ENCODE data around the gene GTSE1. TPM values are rescaled to one million over a fixed set of nuclear protein-coding genes. Genes with fewer than 3 reads are reported as not detected.

The GTSE1 gene
- total RNA-seq, 3 donors from 2014 or later = 0.29 to 0.48 TPM; not detected in 1

- intact Hi-C loops (cut with DNase I; ENCODE audit: low total_unique reads) = no loop called here
- TF ChIP-seq POLR2A (IDR thresholded peaks at IDR 0.05) (no peak), CTCF (IDR thresholded peaks at IDR 0.05) (no peak), POLR2AphosphoS5 (IDR thresholded peaks at IDR 0.05) (no peak)
- Histone ChIP-seq H3K4me3 (no peak overlapping the region), H3K27me3 (no peaks in the 10 kb centered on the region), H3K36me3 (no peaks in the 10 kb centered on the region), H3K27ac (no peak overlapping the region), H3K4me1 (no peaks in the 10 kb centered on the region), H3K9me3 (no peaks in the 10 kb centered on the region)
- DNase-seq (ENCODE audit: low spot score in 2 of 2) = no peak
These were observed 32.1 kb downstream of the GTSE1 start for GRCh38 chr22:46328797-46329196.

GRCh38 chr22:46329616-46330015, 32.9 kb downstream of the GTSE1 start:
- no peaks in the 10 kb centered on the region for H3K27me3 ChIP-seq
- TF ChIP-seq CTCF (IDR thresholded peaks at IDR 0.05) (no peak), POLR2A (IDR thresholded peaks at IDR 0.05) (no peak), POLR2AphosphoS5 (IDR thresholded peaks at IDR 0.05) (no peak)
- H3K4me3 ChIP-seq = no peak overlapping the region
- intact Hi-C loops (cut with DNase I; ENCODE audit: low total_unique reads) = no loop called here
- H3K27ac ChIP-seq = no peak overlapping the region
- no peaks in the 10 kb centered on the region for H3K4me1 ChIP-seq
- no peak for DNase-seq (ENCODE audit: low spot score in 2 of 2)
- no peaks in the 10 kb centered on the region for H3K9me3 ChIP-seq
- H3K36me3 ChIP-seq = no peaks in the 10 kb centered on the region

- intact Hi-C loops (cut with DNase I; ENCODE audit: low total_unique reads) = no loop called here
- H3K27ac ChIP-seq = no peak overlapping the region
- TF ChIP-seq POLR2A (IDR thresholded peaks at IDR 0.05) = no peak
- no peak for TF ChIP-seq POLR2AphosphoS5 (IDR thresholded peaks at IDR 0.05)
- no peak for TF ChIP-seq CTCF (IDR thresholded peaks at IDR 0.05)
- no peaks in the 10 kb centered on the region for H3K4me1 ChIP-seq
- no peak overlapping the region for H3K4me3 ChIP-seq
- no peaks in the 10 kb centered on the region for H3K9me3 ChIP-seq
- no peaks in the 10 kb centered on the region for H3K27me3 ChIP-seq
- no peaks in the 10 kb centered on the region for H3K36me3 ChIP-seq
- no peak for DNase-seq (ENCODE audit: low spot score in 2 of 2)
These were observed 33.8 kb downstream of the GTSE1 start for GRCh38 chr22:46330426-46330825.

- Histone ChIP-seq H3K27ac (no peak overlapping the region), H3K9me3 (no peaks in the 10 kb centered on the region), H3K4me1 (peaks cover 0 to 2% of the 10 kb centered on the region in 2 donors), H3K4me3 (no peak overlapping the region), H3K27me3 (no peaks in the 10 kb centered on the region), H3K36me3 (no peaks in the 10 kb centered on the region)
- no peak for TF ChIP-seq POLR2AphosphoS5 (IDR thresholded peaks at IDR 0.05)
- TF ChIP-seq POLR2A (IDR thresholded peaks at IDR 0.05) = no peak
- no peak for TF ChIP-seq CTCF (IDR thresholded peaks at IDR 0.05)
- intact Hi-C loops (cut with DNase I; ENCODE audit: low total_unique reads) = no loop called here
- DNase-seq (ENCODE audit: low spot score in 2 of 2) = no peak
These were observed 34.8 kb downstream of the GTSE1 start for GRCh38 chr22:46331496-46331895.

- peak within 1 kb of the TSS; percentile 92 to 99 (median 93) for H3K4me3 ChIP-seq
- DNase-seq (ENCODE audit: low spot score in 2 of 2) = peak; percentile 72 to 76
- peak within 1 kb of the TSS; percentile 91 to 92 for H3K27ac ChIP-seq
- intact Hi-C loops (cut with DNase I; ENCODE audit: low total_unique reads) = no loop called here
- TF ChIP-seq POLR2A (IDR thresholded peaks at IDR 0.05) (peak; percentile 21), CTCF (IDR thresholded peaks at IDR 0.05) (no peak), POLR2AphosphoS5 (IDR thresholded peaks at IDR 0.05) (peak; percentile 47 to 71 (median 70))
- H3K27me3 ChIP-seq = no peaks in the 10 kb centered on the region
- H3K36me3 ChIP-seq = peaks cover 8% of the 10 kb centered on the region
- no peaks in the 10 kb centered on the region for H3K9me3 ChIP-seq
- peaks cover 0 to 9% of the 10 kb centered on the region in 2 donors for H3K4me1 ChIP-seq
These were observed 38.8 kb downstream of the GTSE1 start, which contains the start of gene TRMU for GRCh38 chr22:46335201-46336118. Gene TRMU, plus strand, starts transcription at chr22:46335714. Its CDS starts 51 bp downstream, at chr22:46335765.
